HCT116 (cell line): Measurements from ENCODE around the gene LAMTOR3. TPM values are rescaled to one million over a fixed set of nuclear protein-coding genes. Genes with fewer than 3 reads are reported as not detected.

Experiments
- ATAC-seq: fragments of 200-7000 bp; cut with Tn5 transposase; 2 replicates; pipeline ENCODE4 v1.9.1; 2020; ENCODE audit warnings: mild to moderate bottlenecking, moderate library complexity
- BruUV-seq: library from RNA; stranded (reverse); fragments of 400-500 nt; replicated peaks from 2 replicates; lab custom pipeline; 2021; lab: Mats Ljungman, UMichigan
- CTCF ChIA-PET: fragments of 300-600 bp; sonication (Branson Sonifier 250); formaldehyde crosslinking; loops from one replicate; lab custom pipeline; 2021; ENCODE audit warnings: antibody characterized with exemption; lab: Charles Lee
- POLR2A ChIA-PET: fragments of 300-600, 350-600 bp; sonication (Branson Sonifier 250); formaldehyde crosslinking; loops from one replicate; lab custom pipeline; 2021; ENCODE audit warnings: antibody characterized with exemption; lab: Charles Lee
- RAD21 ChIA-PET, 2 experiments: fragments of 300-600 bp; sonication (Branson Sonifier 250); formaldehyde crosslinking; loops; one replicate each; lab custom pipeline; 2023; ENCODE audit warnings: low total read pairs in 2 of 2; ENCODE audit not compliant: uncharacterized antibody in 2 of 2, unreplicated experiment in 2 of 2, low non-redundant PET in 1 of 2; lab: Charles Lee
- DNase-seq: peaks from one replicate; pipeline ENCODE4 v3.0.0-alpha.2; 2010; ENCODE audit warnings: low read depth, low spot score
- H2AFZ ChIP-seq: fragments of 200-600 bp; shearing (Covaris generic), sonication (generic); 2 replicates; pipeline ENCODE4 v1.6.1; 2017; ENCODE audit warnings: low read depth, mixed run types, mixed read lengths, antibody characterized with exemption, low read length; ENCODE audit not compliant: poor library complexity, severe bottlenecking
- H3K27ac ChIP-seq: 2 replicates; pipeline ENCODE4 v1.5.1; 2012; ENCODE audit warnings: low read depth, low read length
- H3K27me3 ChIP-seq: fragments of 200-600 bp; sonication (generic); 2 replicates; pipeline ENCODE4 v1.6.1; 2016; ENCODE audit warnings: mixed run types, low read length, mixed read lengths; ENCODE audit not compliant: insufficient read depth
- H3K36me3 ChIP-seq, 2 experiments: fragments of 200-500 bp in 1 of 2; fragments of 200-600 bp in 1 of 2; sonication (Bioruptor generic) in 1 of 2; sonication (generic) in 1 of 2; 2 replicates each; pipeline versions ENCODE4 v1.5.1 to v1.6.1; 2014 to 2016; ENCODE audit warnings: low read length in 2 of 2, inconsistent platforms in 1 of 2, mixed read lengths in 1 of 2, mixed run types in 1 of 2; ENCODE audit not compliant: insufficient read depth in 2 of 2, control insufficient read depth in 1 of 2
- H3K4me1 ChIP-seq, 2 experiments: fragments of 200-600 bp in 1 of 2; sonication (generic) in 1 of 2; 2 replicates each; pipeline versions ENCODE4 v1.5.1 to v1.6.1; 2012 to 2017; ENCODE audit warnings: low read length in 2 of 2, inconsistent platforms in 1 of 2, mild to moderate bottlenecking in 1 of 2, mixed read lengths in 1 of 2, mixed run types in 1 of 2, moderate library complexity in 1 of 2; ENCODE audit not compliant: insufficient read depth in 2 of 2, control insufficient read depth in 1 of 2
- H3K4me2 ChIP-seq: fragments of 200-600 bp; sonication (generic); 2 replicates; pipeline ENCODE4 v1.6.1; 2017; ENCODE audit warnings: mixed run types, low read length, mixed read lengths
- H3K4me3 ChIP-seq, 2 experiments: fragments of 200-600 bp in 1 of 2; sonication (generic) in 1 of 2; replicated peaks in 1 of 2; 2 replicates each; pipeline ENCODE4 v1.5.1; 2011 to 2016; ENCODE audit warnings: low read length in 2 of 2, control low read depth in 1 of 2, low read depth in 1 of 2, mild to moderate bottlenecking in 1 of 2, mixed read lengths in 1 of 2, mixed run types in 1 of 2
- H3K79me2 ChIP-seq: fragments of 200-600 bp; sonication (generic); 2 replicates; pipeline ENCODE4 v1.6.1; 2017; ENCODE audit warnings: mild to moderate bottlenecking, mixed run types, low read length, moderate library complexity, mixed read lengths; ENCODE audit not compliant: insufficient read depth
- H3K9ac ChIP-seq: fragments of 200-600 bp; sonication (generic); 2 replicates; pipeline ENCODE4 v1.6.1; 2016; ENCODE audit warnings: low read length, mixed read lengths
- H3K9me2 ChIP-seq: fragments of 200-600 bp; sonication (generic), shearing (Covaris generic); 2 replicates; pipeline ENCODE4 v1.6.1; 2017; ENCODE audit warnings: mixed run types, mild to moderate bottlenecking, moderate library complexity; ENCODE audit not compliant: insufficient read depth
- H3K9me3 ChIP-seq, 2 experiments: fragments of 200-500 bp in 1 of 2; fragments of 200-600 bp in 1 of 2; sonication (Bioruptor generic) in 1 of 2; sonication (generic) in 1 of 2; 2 replicates each; pipeline ENCODE4 v1.6.1; 2014 to 2017; ENCODE audit warnings: low read length in 2 of 2, mixed read lengths in 2 of 2, inconsistent platforms in 1 of 2, low read depth in 1 of 2, mild to moderate bottlenecking in 1 of 2, mixed run types in 1 of 2, moderate library complexity in 1 of 2; ENCODE audit not compliant: control insufficient read depth in 1 of 2, insufficient read depth in 1 of 2
- H4K20me1 ChIP-seq: fragments of 200-600 bp; sonication (generic), shearing (Covaris generic); 2 replicates; pipeline ENCODE4 v1.6.1; 2017; ENCODE audit warnings: mixed run types, mild to moderate bottlenecking, moderate library complexity; ENCODE audit not compliant: insufficient read depth
- ATF3 ChIP-seq: IDR thresholded peaks from 2 replicates; pipeline ENCODE4 v1.6.1; 2012
- CBX3 ChIP-seq: IDR thresholded peaks from 2 replicates; pipeline ENCODE4 v1.6.1; 2012; ENCODE audit warnings: low read depth
- CTCF ChIP-seq, 3 experiments: fragments of 200-600 bp in 1 of 3; sonication (generic) in 1 of 3; IDR thresholded peaks in 2 of 3; conservative IDR thresholded peaks in 1 of 3; 2 replicates each; pipeline ENCODE4 v1.5.1; 2012 to 2017; ENCODE audit warnings: low read depth in 2 of 3, low read length in 2 of 3, antibody characterized with exemption in 1 of 3, borderline replicate concordance in 1 of 3, control low read depth in 1 of 3, mild to moderate bottlenecking in 1 of 3, mixed read lengths in 1 of 3, mixed run types in 1 of 3, moderate library complexity in 1 of 3; ENCODE audit not compliant: insufficient read depth in 1 of 3
- EZH2phosphoT487 ChIP-seq: fragments of 200-600 bp; IDR thresholded peaks from 2 replicates; pipeline ENCODE4 v1.6.1; 2018; ENCODE audit warnings: antibody characterized with exemption, borderline replicate concordance
- JUND ChIP-seq: IDR thresholded peaks from 2 replicates; pipeline ENCODE4 v1.6.1; 2012
- POLR2AphosphoS5 ChIP-seq: IDR thresholded peaks from 2 replicates; pipeline ENCODE4 v1.6.1; 2011; ENCODE audit warnings: mild to moderate bottlenecking, low read depth, low read length, moderate library complexity
- REST ChIP-seq: IDR thresholded peaks from 2 replicates; pipeline ENCODE4 v1.6.1; 2012; ENCODE audit warnings: low read depth
- SP1 ChIP-seq: IDR thresholded peaks from 2 replicates; pipeline ENCODE4 v1.6.1; 2012; ENCODE audit warnings: low read depth
- SRF ChIP-seq: IDR thresholded peaks from 2 replicates; pipeline ENCODE4 v1.6.1; 2012; ENCODE audit warnings: low read depth
- TCF7L2 ChIP-seq: IDR thresholded peaks from 2 replicates; pipeline ENCODE4 v1.7.0; 2011; ENCODE audit warnings: borderline replicate concordance, inconsistent platforms; ENCODE audit not compliant: insufficient read depth, insufficient read length; ENCODE audit errors: extremely low read depth
- ZFX ChIP-seq: fragments of 450-650 bp; IDR thresholded peaks from 2 replicates; pipeline ENCODE4 v1.6.1; 2017
- ZNF274 ChIP-seq: fragments of 200-500 bp; sonication (Bioruptor generic); IDR thresholded peaks from 2 replicates; pipeline ENCODE4 v1.6.1; 2014; ENCODE audit warnings: mild to moderate bottlenecking, low read depth, low read length, inconsistent platforms
- intact Hi-C: fragments of 100-400 bp; cut with micrococcal nuclease; formaldehyde crosslinking; loops from 2 replicates; pipeline ENCODE4 v1.10.0; 2022
- total RNA-seq: library from RNA; stranded (reverse); gene quantifications from one replicate; pipeline ENCODE4 v1.2.1, GENCODE V29; 2021; ENCODE audit not compliant: unreplicated experiment
- TF ChIP-seq, protein P1 (sequence below): IDR thresholded peaks from 2 replicates; pipeline ENCODE4 v1.6.1; 2012

LAMTOR3 gene
- total RNA-seq, 1 experiment from 2014 or later = 21.0 TPM

DNA sequence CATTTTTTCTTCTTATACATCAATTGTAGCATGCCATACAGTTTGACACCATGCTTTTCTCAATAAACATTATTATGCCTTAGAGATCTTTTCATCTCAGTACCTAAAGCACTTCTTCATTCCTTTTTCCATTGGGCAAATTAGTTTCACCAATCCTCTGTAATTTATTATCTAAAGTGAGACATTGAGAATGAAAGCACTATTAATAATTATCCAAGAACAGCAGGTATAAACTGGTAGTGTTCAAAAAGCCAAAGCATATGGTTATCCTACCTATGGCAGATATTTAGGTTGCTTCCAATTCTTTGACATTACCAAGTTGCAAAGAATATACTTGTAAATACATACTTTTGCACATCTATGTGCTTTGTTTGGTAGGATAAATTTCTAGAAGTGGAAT lies 15.6 kb downstream of the LAMTOR3 start:
- no peak overlapping the region for H3K27ac ChIP-seq
- no peak overlapping the region for H3K9ac ChIP-seq
- H4K20me1 ChIP-seq = no peaks in the 10 kb centered on the region
- H3K36me3 ChIP-seq = peaks cover 0 to 7% of the 10 kb centered on the region in 2 experiments; a peak in 1 of 4 replicates
- H3K9me3 ChIP-seq = no peaks in the 10 kb centered on the region
- H3K4me1 ChIP-seq = no peaks in the 10 kb centered on the region
- POLR2A ChIA-PET = no interaction called here
- no peak overlapping the region for H3K4me2 ChIP-seq
- H3K79me2 ChIP-seq = no peaks in the 10 kb centered on the region
- TF ChIP-seq REST (no peak), SRF (no peak), ZFX (no peak), ZNF274 (no peak), SP1 (no peak), TCF7L2 (no peak), JUND (no peak), POLR2AphosphoS5 (no peak), ATF3 (no peak), CBX3 (no peak), CTCF (IDR thresholded peaks at IDR 0.05 in 2 of 3, conservative IDR thresholded peaks at IDR 0.05 in 1 of 3; ENCODE audit: borderline replicate concordance in 1 of 3, insufficient read depth in 1 of 3, low read depth in 2 of 3, low read length in 2 of 3) (no peak), EZH2phosphoT487 (no peak)
- TF ChIP-seq, protein P1, sequence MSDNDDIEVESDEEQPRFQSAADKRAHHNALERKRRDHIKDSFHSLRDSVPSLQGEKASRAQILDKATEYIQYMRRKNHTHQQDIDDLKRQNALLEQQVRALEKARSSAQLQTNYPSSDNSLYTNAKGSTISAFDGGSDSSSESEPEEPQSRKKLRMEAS = no peak
- TF ChIP-seq, all 23 proteins: peak for 0
- H3K27me3 ChIP-seq = no peaks in the 10 kb centered on the region
- DNase-seq (no peak), ATAC-seq (no peak)
- BruUV-seq = no TSS peak
- H2AFZ ChIP-seq = no peak overlapping the region
- no peaks in the 10 kb centered on the region for H3K9me2 ChIP-seq
- intact Hi-C loops = no loop called here
- ChIA-PET RAD21 (no interaction called here), CTCF (no interaction called here)
- H3K4me3 ChIP-seq = no peak overlapping the region
